Type B pancreatic cell (in vitro differentiated cells): ENCODE data around the gene CREBZF. TPM values are rescaled to one million over a fixed set of nuclear protein-coding genes. Genes with fewer than 3 reads are reported as not detected.

Source experiments
- DNase-seq: peaks from one replicate; pipeline ENCODE4 v3.0.0; 2021; ENCODE audit warnings: mixed read lengths; ENCODE audit not compliant: unreplicated experiment; ENCODE audit errors: extremely low spot score
- H3K27ac Mint-ChIP-seq: 2 replicates; pipeline ENCODE4 v1.8.0; 2021; ENCODE audit warnings: mild to moderate bottlenecking, mixed read lengths
- H3K27me3 Mint-ChIP-seq: 2 replicates; pipeline ENCODE4 v1.8.0; 2021; ENCODE audit warnings: mixed read lengths
- H3K36me3 Mint-ChIP-seq: 2 replicates; pipeline ENCODE4 v1.8.0; 2021; ENCODE audit warnings: mixed read lengths
- H3K4me1 Mint-ChIP-seq: one replicate; pipeline ENCODE4 v1.8.0; 2021; ENCODE audit warnings: mixed read lengths; ENCODE audit not compliant: unreplicated experiment
- H3K4me3 Mint-ChIP-seq: 2 replicates; pipeline ENCODE4 v1.8.0; 2021; ENCODE audit warnings: mild to moderate bottlenecking, mixed read lengths
- H3K9me3 Mint-ChIP-seq: 2 replicates; pipeline ENCODE4 v1.8.0; 2021; ENCODE audit warnings: mixed read lengths
- CTCF ChIP-seq: fragments of 200-600 bp; sonication (generic); conservative IDR thresholded peaks from 2 replicates; pipeline ENCODE4 v1.5.0; 2021; ENCODE audit warnings: antibody characterized with exemption, mild to moderate bottlenecking
- total RNA-seq: library from RNA; stranded (reverse); gene quantifications from 2 replicates; pipeline ENCODE4 v1.2.1, GENCODE V29; 2021; ENCODE audit warnings: low replicate concordance

The CREBZF gene
- total RNA-seq, 1 donor from 2014 or later: 55.7 TPM

GRCh38 chr11:85694385-85694980 lies 29.6 kb upstream of the CREBZF start:
- peaks cover under 1% of the 10 kb centered on the region for H3K4me1 Mint-ChIP-seq
- no peaks in the 10 kb centered on the region for H3K9me3 Mint-ChIP-seq
- no peak overlapping the region for H3K4me3 Mint-ChIP-seq
- peaks cover 3% of the 10 kb centered on the region for H3K36me3 Mint-ChIP-seq
- peak; percentile 66 for TF ChIP-seq CTCF
- H3K27me3 Mint-ChIP-seq: no peaks in the 10 kb centered on the region
- H3K27ac Mint-ChIP-seq: no peak overlapping the region
- DNase-seq: no peak

DNA sequence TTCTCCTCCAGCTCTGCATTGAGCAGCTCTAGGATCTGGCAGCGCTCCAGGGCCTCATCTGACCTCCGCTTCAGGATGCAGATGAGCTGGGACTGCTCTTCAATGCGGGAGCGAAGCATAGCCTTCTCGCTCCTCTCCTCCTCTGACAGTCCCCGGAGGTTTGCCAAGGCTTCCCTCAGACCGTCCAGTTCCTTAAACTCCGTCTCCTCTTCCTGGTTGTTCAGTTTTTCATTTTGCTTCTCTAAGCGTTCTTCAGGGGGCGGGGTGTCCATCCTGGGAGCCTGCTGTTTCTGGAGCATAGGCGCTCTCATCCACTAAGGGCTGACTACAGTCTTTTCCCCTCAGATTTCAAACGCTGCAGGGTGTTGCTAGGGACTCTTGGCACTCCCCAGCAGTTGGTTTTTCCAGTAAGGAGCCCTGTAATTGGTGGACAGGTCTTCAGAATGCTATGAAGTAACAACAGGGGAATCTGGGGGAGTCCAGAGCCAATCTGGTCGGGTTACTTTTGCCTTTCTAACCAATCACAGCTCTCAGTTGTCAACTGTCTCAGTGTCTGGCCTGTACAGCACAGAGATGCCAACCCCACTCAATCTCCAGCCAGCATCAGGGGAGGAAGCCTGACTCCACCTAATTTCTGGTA lies 21.0 kb upstream of the CREBZF start, which contains the start of gene CCDC89:
Gene CCDC89 (minus strand): TSS at position 376 of the 640 bp plus-strand sequence. CDS start 65 bp downstream, at position 311.
- Mint-ChIP-seq H3K4me1 (peaks cover 6% of the 10 kb centered on the region), H3K36me3 (no peaks in the 10 kb centered on the region), H3K27me3 (no peaks in the 10 kb centered on the region), H3K27ac (peak within 1 kb of the TSS; percentile 15), H3K9me3 (no peaks in the 10 kb centered on the region), H3K4me3 (peak within 1 kb of the TSS; percentile 31)
- no peak for TF ChIP-seq CTCF
- no peak for DNase-seq

- H3K4me1 Mint-ChIP-seq: peaks cover 6% of the 10 kb centered on the region
- DNase-seq: no peak
- peak overlapping the region; percentile 31 for H3K4me3 Mint-ChIP-seq
- H3K9me3 Mint-ChIP-seq: no peaks in the 10 kb centered on the region
- no peaks in the 10 kb centered on the region for H3K27me3 Mint-ChIP-seq
- H3K27ac Mint-ChIP-seq: peak overlapping the region; percentile 15
- H3K36me3 Mint-ChIP-seq: no peaks in the 10 kb centered on the region
- no peak for TF ChIP-seq CTCF
Measured at GRCh38 chr11:85685125-85685819, 20.3 kb upstream of the CREBZF start.

DNA sequence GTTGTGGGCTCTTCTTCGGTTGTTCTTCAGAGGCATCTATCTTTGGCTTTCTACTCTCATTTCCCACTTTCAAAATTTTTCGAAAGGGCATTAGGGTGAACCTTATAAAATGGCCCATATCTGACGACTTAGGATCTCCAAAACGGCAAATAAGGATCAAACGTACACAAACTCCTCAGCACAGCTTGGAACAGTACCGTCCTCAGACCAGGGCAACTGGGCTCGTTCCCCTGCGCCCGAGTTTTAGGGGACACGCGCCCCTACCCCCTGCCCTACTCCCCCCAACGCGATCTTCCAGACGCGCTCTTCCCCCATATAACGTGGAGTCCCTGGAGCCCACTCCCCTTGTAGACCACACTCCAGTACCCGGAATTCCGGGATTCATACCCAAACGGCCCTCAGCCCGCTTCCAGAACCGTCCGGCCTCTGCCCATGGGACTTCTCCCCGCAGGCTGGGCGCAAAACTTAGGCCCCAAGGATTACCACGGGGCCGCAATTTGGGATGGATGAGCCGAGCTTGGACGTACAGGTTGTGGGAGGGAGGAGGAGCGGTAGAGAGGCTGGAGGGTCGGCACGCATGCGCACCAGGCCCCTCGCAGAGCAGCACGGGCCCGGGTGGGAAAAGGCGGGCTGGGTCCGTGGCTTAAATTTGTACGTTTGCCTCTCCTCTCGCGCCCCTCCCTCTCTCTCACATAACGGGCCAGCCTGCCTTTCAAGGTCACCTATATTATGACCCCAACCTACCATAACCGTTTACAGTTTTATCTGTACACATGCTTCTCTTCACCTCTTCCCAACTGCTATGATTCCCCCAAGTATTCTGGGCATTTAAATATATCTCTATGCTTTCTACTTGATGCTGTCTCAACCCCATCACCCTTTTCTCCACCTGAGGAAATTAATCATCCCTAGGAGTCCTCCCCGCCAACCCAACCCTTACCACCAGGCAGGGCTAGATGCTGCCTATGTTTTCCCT lies 17.7 kb upstream of the CREBZF start:
- H3K36me3 Mint-ChIP-seq: no peaks in the 10 kb centered on the region
- H3K4me1 Mint-ChIP-seq: peaks cover 6% of the 10 kb centered on the region
- no peak for DNase-seq
- H3K27ac Mint-ChIP-seq: no peak overlapping the region
- no peaks in the 10 kb centered on the region for H3K9me3 Mint-ChIP-seq
- no peak for TF ChIP-seq CTCF
- no peaks in the 10 kb centered on the region for H3K27me3 Mint-ChIP-seq
- no peak overlapping the region for H3K4me3 Mint-ChIP-seq

- Mint-ChIP-seq H3K27me3 (no peaks in the 10 kb centered on the region), H3K36me3 (no peaks in the 10 kb centered on the region), H3K9me3 (no peaks in the 10 kb centered on the region), H3K4me3 (no peak overlapping the region), H3K4me1 (peaks cover 4% of the 10 kb centered on the region), H3K27ac (no peak overlapping the region)
- DNase-seq: no peak
- TF ChIP-seq CTCF: no peak
Measured at GRCh38 chr11:85680897-85681296, 16.0 kb upstream of the CREBZF start.
